Mucosa of descending colon (tissue), 3 donors: ENCODE measurements around the gene PRUNE2. TPM values are rescaled to one million over a fixed set of nuclear protein-coding genes. Genes with fewer than 3 reads are reported as not detected.
A peak's percentile ranks its signal among the peaks of the same experiment; 100 is the strongest.
"Not testable (repeated sequence)": the region's sequence is repeated elsewhere in the genome, so short reads cannot be mapped to it uniquely, and the experiment has no call there.

Experiments
- ATAC-seq: fragments of 200-7000 bp; cut with Tn5 transposase; one replicate; pipeline ENCODE4 v1.9.1; 2020; ENCODE audit warnings: mild to moderate bottlenecking, moderate library complexity
- DNase-seq, 3 donors: peaks; one replicate each; pipeline ENCODE4 v3.0.0-alpha.2; 2020
- H3K36me3 ChIP-seq: fragments of 200-600 bp; one replicate; pipeline ENCODE4 v1.8.0; 2021; ENCODE audit warnings: low read depth, mild to moderate bottlenecking
- H3K4me1 ChIP-seq: fragments of 200-600 bp; one replicate; pipeline ENCODE4 v1.8.0; 2021; ENCODE audit warnings: low read depth, mild to moderate bottlenecking
- H3K4me3 ChIP-seq: fragments of 200-600 bp; one replicate; pipeline ENCODE4 v1.8.0; 2021; ENCODE audit warnings: mild to moderate bottlenecking
- H3K9me3 ChIP-seq: fragments of 200-600 bp; one replicate; pipeline ENCODE4 v1.8.0; 2021; ENCODE audit warnings: mild to moderate bottlenecking
- intact Hi-C, 2 donors: fragments of 100-400 bp; cut with DNase I in 1 of 2; cut with micrococcal nuclease in 1 of 2; formaldehyde crosslinking; loops; one replicate each; pipeline versions ENCODE4 v1.11.0 to v1.11.1; 2022; cut with DNase I, micrococcal nuclease
- total RNA-seq, 3 donors: library from RNA; stranded (reverse); fragmentation: NEBNext Ultra II Directional in 2 of 3; extraction: Animal tissue kit (Norgen Biotek cat#: 25700) in 2 of 3; gene quantifications; one replicate each; pipeline versions ENCODE4 v1.2.1 to v1.2.4, GENCODE V29; 2021 to 2023
- TF ChIP-seq, protein P1 (sequence below): fragments of 200-600 bp; IDR thresholded peaks from one replicate; pipeline ENCODE4 v1.8.0; 2022; ENCODE audit warnings: antibody characterized with exemption, mild to moderate bottlenecking
- donor health status: DM: no; HTN: no; CAD: no; lungs with moderate emphysema.
- donor health status: DM: no; HTN: no; CAD: no.
- donor health status: DM: no; HTN: yes; CAD: no.

PRUNE2 gene
- total RNA-seq, 3 donors from 2014 or later, result 48.2 to 437 (median 62.4) TPM

DNA sequence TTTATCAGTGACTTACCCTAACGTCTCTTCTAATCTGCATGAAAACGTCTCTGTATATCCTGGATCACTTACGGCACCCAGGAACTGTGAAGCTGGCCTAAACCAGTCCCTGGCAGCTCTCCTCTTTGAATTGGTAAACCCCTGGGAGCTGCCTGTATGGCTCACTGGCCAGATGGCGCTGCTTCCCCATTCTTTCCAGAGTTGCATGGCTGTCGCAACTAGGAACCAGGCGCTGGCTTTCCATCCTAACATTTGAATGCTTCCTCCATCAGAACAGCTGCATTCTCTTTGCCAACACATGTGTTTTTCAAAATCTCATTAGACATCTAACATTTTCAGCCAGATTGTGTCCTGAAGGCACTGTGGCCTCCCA lies 149.7 kb downstream of the PRUNE2 start:
- Histone ChIP-seq H3K36me3 (no peaks in the 10 kb centered on the region), H3K9me3 (no peaks in the 10 kb centered on the region), H3K4me1 (no peaks in the 10 kb centered on the region), H3K4me3 (no peak overlapping the region)
- DNase-seq, result peak; percentile 51 to 65 (median 53)
- TF ChIP-seq, protein P1, sequence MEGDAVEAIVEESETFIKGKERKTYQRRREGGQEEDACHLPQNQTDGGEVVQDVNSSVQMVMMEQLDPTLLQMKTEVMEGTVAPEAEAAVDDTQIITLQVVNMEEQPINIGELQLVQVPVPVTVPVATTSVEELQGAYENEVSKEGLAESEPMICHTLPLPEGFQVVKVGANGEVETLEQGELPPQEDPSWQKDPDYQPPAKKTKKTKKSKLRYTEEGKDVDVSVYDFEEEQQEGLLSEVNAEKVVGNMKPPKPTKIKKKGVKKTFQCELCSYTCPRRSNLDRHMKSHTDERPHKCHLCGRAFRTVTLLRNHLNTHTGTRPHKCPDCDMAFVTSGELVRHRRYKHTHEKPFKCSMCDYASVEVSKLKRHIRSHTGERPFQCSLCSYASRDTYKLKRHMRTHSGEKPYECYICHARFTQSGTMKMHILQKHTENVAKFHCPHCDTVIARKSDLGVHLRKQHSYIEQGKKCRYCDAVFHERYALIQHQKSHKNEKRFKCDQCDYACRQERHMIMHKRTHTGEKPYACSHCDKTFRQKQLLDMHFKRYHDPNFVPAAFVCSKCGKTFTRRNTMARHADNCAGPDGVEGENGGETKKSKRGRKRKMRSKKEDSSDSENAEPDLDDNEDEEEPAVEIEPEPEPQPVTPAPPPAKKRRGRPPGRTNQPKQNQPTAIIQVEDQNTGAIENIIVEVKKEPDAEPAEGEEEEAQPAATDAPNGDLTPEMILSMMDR, result no peak
- peak; percentile 87 for ATAC-seq
- intact Hi-C loops, result no loop called here

DNA sequence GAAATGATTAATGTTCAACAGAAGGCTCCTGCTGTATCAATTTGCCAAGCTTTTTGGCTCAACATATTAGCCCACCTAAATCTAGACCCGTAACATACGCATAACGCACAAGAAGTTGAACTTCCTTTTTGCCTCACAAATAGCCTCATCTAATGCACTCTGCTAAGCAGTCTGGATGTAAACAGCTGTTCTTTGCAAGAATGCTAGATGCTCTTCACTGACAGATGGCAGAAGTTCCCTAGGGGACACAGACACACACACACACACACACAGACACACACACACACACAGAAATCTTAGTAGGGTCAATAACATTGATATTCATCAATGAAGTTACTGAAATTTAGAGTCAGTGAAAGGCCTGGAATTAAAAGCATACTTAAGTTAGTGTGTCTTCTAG lies 154.9 kb downstream of the PRUNE2 start:
- no peaks in the 10 kb centered on the region for H3K9me3 ChIP-seq
- intact Hi-C loops, result no loop called here
- no peak for ATAC-seq
- H3K36me3 ChIP-seq, result no peaks in the 10 kb centered on the region
- no peak for DNase-seq
- H3K4me3 ChIP-seq, result no peak overlapping the region
- TF ChIP-seq, protein P1, result no peak
- H3K4me1 ChIP-seq, result no peaks in the 10 kb centered on the region

DNA sequence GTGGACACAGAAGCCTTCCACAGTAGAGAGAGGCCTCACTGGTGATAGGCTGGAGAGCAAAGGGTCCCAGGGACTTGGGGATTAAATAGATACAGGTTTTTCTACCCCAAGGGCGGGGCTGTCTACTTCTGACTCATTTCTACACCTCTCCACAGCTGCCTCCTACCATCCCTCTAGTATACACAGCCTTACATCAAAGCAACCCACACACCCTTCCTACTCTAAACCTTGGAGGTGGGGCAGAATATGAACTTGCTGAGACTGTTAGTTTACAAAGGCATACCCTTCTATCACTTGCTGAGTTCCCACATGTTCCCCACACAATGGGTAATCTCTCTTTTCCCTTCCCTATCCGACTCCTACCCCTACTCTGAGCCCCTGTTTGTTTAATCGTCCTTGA lies 161.6 kb downstream of the PRUNE2 start:
- Histone ChIP-seq H3K4me1 (no peaks in the 10 kb centered on the region), H3K9me3 (peaks cover 4% of the 10 kb centered on the region), H3K4me3 (no peak overlapping the region), H3K36me3 (no peaks in the 10 kb centered on the region)
- TF ChIP-seq, protein P1, result no peak
- intact Hi-C loops, result no loop called here
- no peak for DNase-seq
- ATAC-seq, result no peak

- TF ChIP-seq, protein P1, result no peak
- H3K36me3 ChIP-seq, result no peaks in the 10 kb centered on the region
- DNase-seq (no peak), ATAC-seq (no peak)
- intact Hi-C loops, result no loop called here
- H3K4me3 ChIP-seq, result no peak overlapping the region
- no peaks in the 10 kb centered on the region for H3K4me1 ChIP-seq
- peaks cover 4% of the 10 kb centered on the region for H3K9me3 ChIP-seq
Measured at GRCh38 chr9:76743931-76744330, 162.0 kb downstream of the PRUNE2 start.

DNA sequence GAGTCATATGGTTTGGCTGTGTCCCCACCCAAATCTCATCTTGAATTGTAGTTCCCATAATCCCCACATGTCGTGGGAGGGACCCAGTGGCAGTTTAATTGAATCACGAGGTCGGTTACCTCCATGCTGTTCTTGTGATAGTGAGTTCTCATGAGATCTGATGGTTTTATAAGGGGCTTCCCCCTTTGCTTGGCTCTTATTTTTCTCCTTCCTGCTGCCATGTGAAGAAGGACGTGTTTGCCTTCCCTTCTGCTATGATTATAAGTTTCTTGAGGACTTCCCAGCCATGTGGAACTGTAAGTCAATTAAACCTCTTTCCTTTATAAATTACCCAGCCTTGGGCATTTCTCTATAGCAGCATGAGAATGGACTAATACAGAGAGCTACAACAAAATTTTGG lies 163.0 kb downstream of the PRUNE2 start:
- H3K9me3 ChIP-seq, ATAC-seq, H3K36me3 ChIP-seq, intact Hi-C loops, DNase-seq, H3K4me3 ChIP-seq, H3K4me1 ChIP-seq: not testable (repeated sequence)

DNA sequence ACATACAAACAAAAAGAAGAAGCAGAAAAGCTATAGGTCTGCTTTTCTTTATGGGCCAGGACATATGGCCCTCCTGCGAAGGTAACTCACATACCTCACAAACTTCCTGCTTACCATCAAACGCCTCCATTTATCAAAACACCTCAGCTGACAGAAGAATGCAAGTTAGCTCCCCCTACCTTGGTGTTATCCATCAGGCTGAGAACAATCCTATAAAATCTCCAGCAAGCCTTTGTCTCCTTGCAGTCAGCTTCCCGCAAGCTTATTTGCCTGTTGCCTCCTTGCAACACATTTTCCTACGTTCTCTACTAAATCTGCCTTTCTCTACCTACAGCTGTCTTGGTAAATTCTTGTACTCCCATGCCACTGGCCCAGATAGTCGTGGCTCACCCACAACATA lies 164.4 kb downstream of the PRUNE2 start:
- intact Hi-C loops, result no loop called here
- TF ChIP-seq, protein P1, result no peak
- ATAC-seq (no peak), DNase-seq (no peak)
- Histone ChIP-seq H3K4me3 (no peak overlapping the region), H3K4me1 (no peaks in the 10 kb centered on the region), H3K9me3 (peaks cover 4% of the 10 kb centered on the region), H3K36me3 (no peaks in the 10 kb centered on the region)
